Measurements from ENCODE around the gene RTL3.
"Not testable (repeated sequence)": the region's sequence is repeated elsewhere in the genome, so short reads cannot be mapped to it uniquely, and the experiment has no call there.

Gene RTL3

GRCh38 chrX:78661836-78662235 is 2.7 kb upstream of the RTL3 start:
- Histone ChIP-seq H3K4me2 (peak overlapping the region in 3 of 11 experiments; percentile 1 to 9 (median 5); a peak in 1 of 22 replicates), H3K27me3 (peaks cover 0 to 5% (median 0%) of the 10 kb centered on the region in 11 experiments; a peak in 1 of 22 replicates), H3K4me1 (peaks cover 29 to 56% (median 44%) of the 10 kb centered on the region in 10 experiments), H3K4me3 (no peak overlapping the region), H4K20me1 (no peaks in the 10 kb centered on the region), H3K9me3 (replicated peaks in 1 of 11) (peaks cover 14 to 35% (median 20%) of the 10 kb centered on the region in 11 experiments), H3K36me3 (peaks cover 0 to 8% (median 0%) of the 10 kb centered on the region in 11 experiments; a peak in 1 of 22 replicates), H3K27ac (peak overlapping the region in 2 of 11 experiments; percentile 29 to 82; a peak in 3 of 22 replicates), H3K9ac (no peak overlapping the region)
- TF ChIP-seq Cebpa-rat (IDR thresholded peaks at IDR 0.05) = no peak

DNA sequence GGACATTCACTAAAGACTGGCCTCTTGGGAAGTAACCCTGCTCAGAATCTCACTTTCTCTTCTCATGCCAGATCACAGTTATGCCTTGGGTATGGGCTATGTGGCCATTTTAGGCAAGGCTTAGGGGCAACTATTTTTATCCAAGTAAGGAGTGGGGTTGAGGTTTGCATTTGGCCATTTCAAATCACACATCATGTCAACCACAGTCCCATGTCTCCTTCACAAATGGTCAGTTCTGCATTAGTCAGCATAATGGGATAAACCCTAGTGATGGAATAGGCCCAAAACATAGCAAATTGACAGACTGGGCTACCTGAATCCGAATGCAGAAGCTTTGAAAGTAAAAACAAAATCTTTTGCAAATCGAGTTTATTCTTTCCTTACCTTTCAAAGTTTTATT is 827 bp upstream of the RTL3 start:
- Histone ChIP-seq H3K9ac (peak overlapping the region in 9 of 11 experiments; percentile 15 to 73 (median 67); a peak in 9 of 22 replicates), H3K9me3 (replicated peaks in 1 of 11) (peaks cover 0 to 25% (median 8%) of the 10 kb centered on the region in 11 experiments; a peak in 11 of 22 replicates), H3K4me2 (peak overlapping the region; percentile 25 to 77 (median 66)), H3K4me1 (peaks cover 29 to 66% (median 51%) of the 10 kb centered on the region in 10 experiments), H3K27me3 (peaks cover 0 to 5% (median 0%) of the 10 kb centered on the region in 11 experiments; a peak in 1 of 22 replicates), H3K36me3 (no peaks in the 10 kb centered on the region), H3K27ac (peak overlapping the region in 9 of 11 experiments; percentile 30 to 83 (median 80); a peak in 18 of 22 replicates), H3K4me3 (peak overlapping the region in 1 of 10 experiments; percentile 36; a peak in 1 of 20 replicates), H4K20me1 (no peaks in the 10 kb centered on the region)
- TF ChIP-seq Cebpa-rat (IDR thresholded peaks at IDR 0.05) = no peak

DNA sequence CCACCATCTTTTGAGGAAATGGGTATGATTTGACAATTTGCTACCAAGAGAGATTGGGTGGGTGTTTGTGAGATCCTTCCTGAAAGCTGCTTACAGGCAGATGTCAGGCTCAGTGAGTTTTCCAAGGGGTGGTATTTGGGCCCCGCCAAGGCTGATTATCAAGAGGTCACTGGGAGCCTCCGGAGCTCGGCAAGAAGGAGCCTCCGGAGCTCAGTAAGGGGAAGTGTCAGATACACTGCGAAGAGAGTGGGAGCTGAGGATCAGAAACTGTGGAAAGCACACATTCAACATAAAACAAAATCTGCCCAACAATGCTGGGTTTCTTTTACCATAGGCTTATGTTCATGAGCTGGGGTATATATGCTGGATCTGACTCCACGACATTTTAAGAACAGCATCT is 714 bp downstream of the RTL3 start:
- Histone ChIP-seq H3K4me1 (peaks cover 38 to 81% (median 66%) of the 10 kb centered on the region in 10 experiments), H3K4me3 (peak overlapping the region in 4 of 10 experiments; percentile 6 to 36 (median 13); a peak in 4 of 20 replicates), H3K27me3 (peaks cover 0 to 6% (median 0%) of the 10 kb centered on the region in 11 experiments; a peak in 1 of 22 replicates), H3K36me3 (no peaks in the 10 kb centered on the region), H3K27ac (peak overlapping the region in 9 of 11 experiments; percentile 57 to 83 (median 80); a peak in 18 of 22 replicates), H3K9me3 (replicated peaks in 1 of 11) (peaks cover 0 to 24% (median 5%) of the 10 kb centered on the region in 11 experiments; a peak in 10 of 22 replicates), H3K4me2 (peak overlapping the region; percentile 25 to 77 (median 66)), H3K9ac (peak overlapping the region in 9 of 11 experiments; percentile 49 to 73 (median 67); a peak in 18 of 22 replicates), H4K20me1 (no peaks in the 10 kb centered on the region)
- no peak for TF ChIP-seq Cebpa-rat (IDR thresholded peaks at IDR 0.05)

- no peak overlapping the region for H3K9ac ChIP-seq
- 0 out of 22 replicates have a peak, but pooled peaks cover 0 to 6% (median 0%) of the 10 kb centered on the region in 11 experiments for H3K27me3 ChIP-seq
- no peak overlapping the region for H3K4me3 ChIP-seq
- no peak for TF ChIP-seq Cebpa-rat (IDR thresholded peaks at IDR 0.05)
- no peaks in the 10 kb centered on the region for H4K20me1 ChIP-seq
- H3K36me3 ChIP-seq = no peaks in the 10 kb centered on the region
- H3K9me3 ChIP-seq (replicated peaks in 1 of 11) = peaks cover 0 to 17% (median 4%) of the 10 kb centered on the region in 11 experiments; a peak in 10 of 22 replicates
- peak overlapping the region in 4 of 11 experiments; percentile 72 to 80 (median 74); a peak in 6 of 22 replicates for H3K4me2 ChIP-seq
- H3K4me1 ChIP-seq = peaks cover 61 to 94% (median 83%) of the 10 kb centered on the region in 10 experiments
- peak overlapping the region in 8 of 11 experiments; percentile 86 to 97 (median 90); a peak in 12 of 22 replicates for H3K27ac ChIP-seq
Measured at GRCh38 chrX:78655642-78656041, 3.5 kb downstream of the RTL3 start.

DNA sequence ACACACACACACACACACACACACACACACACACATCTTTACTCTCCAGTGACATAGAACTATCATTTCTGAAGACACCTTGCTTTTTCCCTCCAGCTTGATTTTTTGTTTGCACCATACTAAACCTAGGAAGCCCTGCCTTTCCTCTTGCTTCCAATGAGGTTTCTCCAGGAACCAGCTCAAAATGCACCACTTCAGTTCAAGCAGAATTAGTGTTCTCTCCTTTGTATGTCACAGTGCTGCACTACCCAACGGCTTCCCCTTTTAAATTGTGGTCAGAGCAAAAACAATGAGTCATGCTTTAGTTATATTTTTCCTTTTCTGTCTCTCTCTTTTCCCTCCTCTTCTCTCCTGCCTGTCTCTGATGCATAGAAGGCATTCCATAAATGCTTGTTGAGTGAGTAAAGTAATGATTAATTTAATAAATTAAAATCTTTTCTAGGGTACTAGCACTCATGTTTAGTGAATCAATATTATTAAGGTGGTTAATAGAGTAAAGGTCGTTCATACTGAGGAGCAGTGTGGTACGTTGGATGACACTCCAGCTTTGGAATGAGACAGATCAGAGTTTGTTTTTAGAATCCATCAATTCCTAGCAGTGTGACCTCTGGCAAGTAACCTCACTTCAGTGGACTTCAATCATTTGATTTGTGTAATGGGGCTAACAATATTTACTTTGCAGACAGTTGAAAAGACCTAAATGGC is 5.9 kb downstream of the RTL3 start:
- Histone ChIP-seq H3K9ac (peak overlapping the region in 9 of 11 experiments; percentile 32 to 78 (median 74); a peak in 17 of 22 replicates), H3K27me3 (0 out of 22 replicates have a peak, but pooled peaks cover 0 to 6% (median 0%) of the 10 kb centered on the region in 11 experiments), H3K4me1 (peaks cover 54 to 83% (median 76%) of the 10 kb centered on the region in 10 experiments), H3K36me3 (no peaks in the 10 kb centered on the region), H3K4me3 (peak overlapping the region in 6 of 10 experiments; percentile 3 to 49 (median 40); a peak in 9 of 20 replicates), H3K4me2 (peak overlapping the region; percentile 59 to 80 (median 72)), H3K27ac (peak overlapping the region in 10 of 11 experiments; percentile 26 to 97 (median 89); a peak in 19 of 22 replicates), H3K9me3 (replicated peaks in 1 of 11) (peaks cover 0 to 23% (median 11%) of the 10 kb centered on the region in 11 experiments; a peak in 20 of 22 replicates), H4K20me1 (no peaks in the 10 kb centered on the region)
- no peak for TF ChIP-seq Cebpa-rat (IDR thresholded peaks at IDR 0.05)

DNA sequence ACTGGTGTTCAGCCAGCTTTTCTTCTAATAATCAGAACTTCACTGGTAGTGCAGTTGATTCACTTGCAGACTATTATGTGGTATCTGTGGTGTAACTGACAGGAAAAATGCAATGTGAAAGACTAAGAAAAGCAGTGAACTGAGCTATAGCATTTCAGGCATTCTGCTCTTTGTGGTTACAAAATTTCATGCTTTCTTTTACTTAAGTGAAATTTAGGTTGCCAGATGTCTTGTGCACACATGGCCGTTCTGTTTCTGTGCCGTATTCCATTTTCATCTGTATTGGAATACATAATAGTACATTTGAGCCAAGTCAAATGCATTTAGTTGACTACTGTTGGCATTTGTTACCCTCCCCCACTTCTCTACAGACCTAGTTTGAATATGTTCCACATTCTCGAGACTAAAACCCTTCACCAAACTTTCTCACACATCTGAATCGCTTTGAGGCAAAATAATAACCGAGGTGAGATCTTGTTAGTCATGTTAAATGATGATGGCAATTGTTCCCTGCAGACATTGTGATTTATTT is 8.2 kb downstream of the RTL3 start:
- Histone ChIP-seq H4K20me1 (no peaks in the 10 kb centered on the region), H3K4me1 (peaks cover 44 to 64% (median 59%) of the 10 kb centered on the region in 10 experiments), H3K4me3 (peak overlapping the region in 3 of 10 experiments; percentile 6 to 24 (median 8); a peak in 3 of 20 replicates), H3K9ac (peak overlapping the region in 9 of 11 experiments; percentile 44 to 79 (median 77); a peak in 18 of 22 replicates), H3K27ac (peak overlapping the region in 9 of 11 experiments; percentile 60 to 97 (median 89); a peak in 18 of 22 replicates), H3K9me3 (replicated peaks in 1 of 11) (peaks cover 21 to 33% (median 30%) of the 10 kb centered on the region in 11 experiments), H3K4me2 (peak overlapping the region; percentile 40 to 77 (median 72); a peak in 21 of 22 replicates), H3K27me3 (0 out of 22 replicates have a peak, but pooled peaks cover 0 to 3% (median 0%) of the 10 kb centered on the region in 11 experiments), H3K36me3 (0 out of 22 replicates have a peak, but pooled peaks cover 0 to 5% (median 0%) of the 10 kb centered on the region in 11 experiments)
- TF ChIP-seq Cebpa-rat (IDR thresholded peaks at IDR 0.05) = peak in 5 of 11 experiments; percentile 35 to 87 (median 76); a peak in 9 of 22 replicates

- Histone ChIP-seq H3K4me1 (peaks cover 0 to 9% (median 5%) of the 10 kb centered on the region in 10 experiments; a peak in 7 of 20 replicates), H4K20me1 (no peaks in the 10 kb centered on the region), H3K4me2 (peak overlapping the region in 2 of 11 experiments; percentile 6 to 38; a peak in 2 of 22 replicates), H3K27ac (no peak overlapping the region), H3K9me3 (replicated peaks in 1 of 11) (peaks cover 60 to 78% (median 71%) of the 10 kb centered on the region in 11 experiments), H3K4me3 (no peak overlapping the region), H3K9ac (no peak overlapping the region), H3K27me3 (0 out of 22 replicates have a peak, but pooled peaks cover 0 to 4% (median 0%) of the 10 kb centered on the region in 11 experiments), H3K36me3 (peaks cover 0 to 6% (median 0%) of the 10 kb centered on the region in 11 experiments; a peak in 2 of 22 replicates)
- no peak for TF ChIP-seq Cebpa-rat (IDR thresholded peaks at IDR 0.05)
Measured at GRCh38 chrX:78643874-78644273, 15.3 kb downstream of the RTL3 start.

DNA sequence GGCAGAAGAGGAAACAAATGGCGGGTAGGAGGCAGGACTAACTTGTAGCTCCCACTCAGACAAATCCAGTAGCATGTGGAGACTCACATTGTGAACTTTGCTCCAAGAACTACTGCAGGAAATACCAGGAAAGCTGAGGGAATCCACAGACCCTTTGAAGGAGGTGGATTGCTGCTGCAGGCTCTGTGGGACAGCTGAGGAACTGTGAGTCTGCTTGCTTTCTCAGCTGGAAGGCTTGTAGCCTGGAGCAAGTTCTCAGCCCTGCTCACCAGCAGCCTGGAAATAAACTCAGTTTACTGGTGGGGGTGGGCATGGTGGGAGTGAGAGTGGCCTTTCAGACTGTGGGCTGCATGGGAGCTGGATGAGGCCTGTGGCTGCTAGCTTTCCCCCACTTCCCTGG is 16.0 kb downstream of the RTL3 start:
- Histone ChIP-seq H4K20me1 (no peaks in the 10 kb centered on the region), H3K27ac (no peak overlapping the region), H3K36me3 (peaks cover 0 to 6% (median 0%) of the 10 kb centered on the region in 11 experiments; a peak in 2 of 22 replicates), H3K4me1 (peaks cover 0 to 9% (median 5%) of the 10 kb centered on the region in 10 experiments; a peak in 7 of 20 replicates), H3K27me3 (0 out of 22 replicates have a peak, but pooled peaks cover 0 to 4% (median 0%) of the 10 kb centered on the region in 11 experiments), H3K9ac (no peak overlapping the region), H3K9me3 (replicated peaks in 1 of 11) (peaks cover 52 to 72% (median 69%) of the 10 kb centered on the region in 11 experiments), H3K4me3 (no peak overlapping the region), H3K4me2 (peak overlapping the region in 6 of 11 experiments; percentile 6 to 38 (median 18); a peak in 6 of 22 replicates)
- no peak for TF ChIP-seq Cebpa-rat (IDR thresholded peaks at IDR 0.05)

DNA sequence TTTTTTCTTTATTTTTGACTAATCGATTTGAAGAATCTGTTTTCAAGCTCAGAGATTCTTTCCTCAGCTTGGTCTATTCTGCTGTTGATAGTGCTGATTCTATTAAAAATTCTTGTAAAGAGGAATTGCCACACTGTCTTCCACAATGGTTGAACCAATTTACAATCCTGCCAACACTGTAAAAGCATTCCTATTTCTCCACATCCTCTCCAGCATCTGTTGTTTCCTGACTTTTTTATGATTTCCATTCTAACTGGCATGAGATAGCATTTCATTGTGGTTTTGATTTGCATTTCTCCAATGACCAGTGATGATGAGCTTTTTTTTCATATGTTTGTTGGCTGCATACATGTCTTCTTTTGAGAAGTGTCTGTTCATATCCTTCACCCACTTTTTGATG is 23.0 kb downstream of the RTL3 start:
- peaks cover 41 to 60% (median 52%) of the 10 kb centered on the region in 11 experiments for H3K9me3 ChIP-seq (replicated peaks in 1 of 11)
- H3K4me2 ChIP-seq, H3K4me1 ChIP-seq, H3K27ac ChIP-seq, H3K4me3 ChIP-seq, H3K27me3 ChIP-seq, H3K9ac ChIP-seq, H4K20me1 ChIP-seq, H3K36me3 ChIP-seq: not testable (repeated sequence)
